ENCODE measurements around the gene ANKRD11.

DNA sequence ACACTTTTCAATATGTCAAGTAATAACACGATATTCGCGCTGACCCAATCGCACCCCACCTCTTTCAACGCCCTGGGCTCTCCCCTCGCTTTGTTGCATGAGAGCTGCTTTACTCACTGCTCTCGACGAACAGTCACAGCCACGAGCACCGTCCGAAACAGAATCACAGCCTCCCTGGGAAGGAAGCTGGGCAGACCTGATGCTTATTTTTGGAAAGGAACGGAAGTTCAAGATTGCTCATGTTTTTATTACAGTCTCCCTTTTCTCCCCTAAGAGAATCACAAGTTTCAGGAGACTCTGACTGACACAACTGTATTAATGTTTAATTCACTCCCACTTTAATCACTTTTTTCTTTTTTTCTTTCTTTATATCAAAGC, 67.8 kb downstream of the ANKRD11 start:
- TF ChIP-seq, protein P1, sequence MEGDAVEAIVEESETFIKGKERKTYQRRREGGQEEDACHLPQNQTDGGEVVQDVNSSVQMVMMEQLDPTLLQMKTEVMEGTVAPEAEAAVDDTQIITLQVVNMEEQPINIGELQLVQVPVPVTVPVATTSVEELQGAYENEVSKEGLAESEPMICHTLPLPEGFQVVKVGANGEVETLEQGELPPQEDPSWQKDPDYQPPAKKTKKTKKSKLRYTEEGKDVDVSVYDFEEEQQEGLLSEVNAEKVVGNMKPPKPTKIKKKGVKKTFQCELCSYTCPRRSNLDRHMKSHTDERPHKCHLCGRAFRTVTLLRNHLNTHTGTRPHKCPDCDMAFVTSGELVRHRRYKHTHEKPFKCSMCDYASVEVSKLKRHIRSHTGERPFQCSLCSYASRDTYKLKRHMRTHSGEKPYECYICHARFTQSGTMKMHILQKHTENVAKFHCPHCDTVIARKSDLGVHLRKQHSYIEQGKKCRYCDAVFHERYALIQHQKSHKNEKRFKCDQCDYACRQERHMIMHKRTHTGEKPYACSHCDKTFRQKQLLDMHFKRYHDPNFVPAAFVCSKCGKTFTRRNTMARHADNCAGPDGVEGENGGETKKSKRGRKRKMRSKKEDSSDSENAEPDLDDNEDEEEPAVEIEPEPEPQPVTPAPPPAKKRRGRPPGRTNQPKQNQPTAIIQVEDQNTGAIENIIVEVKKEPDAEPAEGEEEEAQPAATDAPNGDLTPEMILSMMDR (IDR thresholded peaks at IDR 0.05; ENCODE audit: insufficient read depth, low read length, poor library complexity, severe bottlenecking) = no peak
- no peak for TF ChIP-seq EZH2phosphoT487 (conservative IDR thresholded peaks at IDR 0.05; ENCODE audit: low read length)

All from SU-DHL-6 (cell line).